ENCODE measurements around the gene STARD3.

DNA sequence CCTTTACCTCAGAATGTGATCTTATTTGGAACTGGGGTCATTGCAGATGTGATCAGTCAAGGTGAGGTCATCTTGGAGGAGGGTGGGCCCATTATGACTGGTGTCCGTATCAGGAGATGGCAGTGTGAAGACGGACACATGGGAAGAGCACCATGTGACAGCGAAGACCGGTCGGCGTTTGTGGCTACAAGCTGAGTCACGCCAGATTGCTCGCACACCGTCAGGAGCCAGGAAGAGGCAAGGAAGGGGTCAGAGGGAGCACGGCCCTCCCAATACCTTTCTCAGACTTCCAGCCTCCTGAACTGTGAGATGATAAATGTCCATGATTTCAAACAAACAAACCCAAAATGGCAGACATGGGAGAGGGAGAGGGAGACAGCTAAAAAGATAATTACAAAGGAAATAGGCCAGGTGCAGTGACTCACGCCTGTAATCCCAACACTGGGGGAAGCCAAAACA is 13.2 kb downstream of the STARD3 start:
- TF ChIP-seq, protein P1, sequence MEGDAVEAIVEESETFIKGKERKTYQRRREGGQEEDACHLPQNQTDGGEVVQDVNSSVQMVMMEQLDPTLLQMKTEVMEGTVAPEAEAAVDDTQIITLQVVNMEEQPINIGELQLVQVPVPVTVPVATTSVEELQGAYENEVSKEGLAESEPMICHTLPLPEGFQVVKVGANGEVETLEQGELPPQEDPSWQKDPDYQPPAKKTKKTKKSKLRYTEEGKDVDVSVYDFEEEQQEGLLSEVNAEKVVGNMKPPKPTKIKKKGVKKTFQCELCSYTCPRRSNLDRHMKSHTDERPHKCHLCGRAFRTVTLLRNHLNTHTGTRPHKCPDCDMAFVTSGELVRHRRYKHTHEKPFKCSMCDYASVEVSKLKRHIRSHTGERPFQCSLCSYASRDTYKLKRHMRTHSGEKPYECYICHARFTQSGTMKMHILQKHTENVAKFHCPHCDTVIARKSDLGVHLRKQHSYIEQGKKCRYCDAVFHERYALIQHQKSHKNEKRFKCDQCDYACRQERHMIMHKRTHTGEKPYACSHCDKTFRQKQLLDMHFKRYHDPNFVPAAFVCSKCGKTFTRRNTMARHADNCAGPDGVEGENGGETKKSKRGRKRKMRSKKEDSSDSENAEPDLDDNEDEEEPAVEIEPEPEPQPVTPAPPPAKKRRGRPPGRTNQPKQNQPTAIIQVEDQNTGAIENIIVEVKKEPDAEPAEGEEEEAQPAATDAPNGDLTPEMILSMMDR (IDR thresholded peaks at IDR 0.05) = no peak
- no peak for TF ChIP-seq POLR2A (IDR thresholded peaks at IDR 0.05)

All from Peyer's patch (tissue), 4 donors.